Epidermal melanocyte (primary cell): ENCODE measurements around the gene SEMA5B.

Experiments used
- DNase-seq: peaks from one replicate; pipeline ENCODE4 v3.0.0; 2011; ENCODE audit warnings: low spot score; ENCODE audit not compliant: insufficient read length

The SEMA5B gene

GRCh38 chr3:123026565-123027291, 835 bp downstream of the SEMA5B start:
- DNase-seq, result no peak

- DNase-seq, result no peak
Observed at GRCh38 chr3:123025642-123026521, 1.7 kb downstream of the SEMA5B start.

- no peak for DNase-seq
Observed at GRCh38 chr3:123024056-123024455, 3.5 kb downstream of the SEMA5B start.

GRCh38 chr3:123021996-123022510, 5.5 kb downstream of the SEMA5B start:
- DNase-seq, result no peak

- DNase-seq, result no peak
Observed at GRCh38 chr3:123021388-123021787, 6.2 kb downstream of the SEMA5B start.

GRCh38 chr3:123020709-123021108, 6.9 kb downstream of the SEMA5B start:
- no peak for DNase-seq

- DNase-seq, result no peak
Observed at GRCh38 chr3:123019591-123019990, 8.0 kb downstream of the SEMA5B start.

GRCh38 chr3:123019161-123019560, 8.4 kb downstream of the SEMA5B start:
- no peak for DNase-seq

GRCh38 chr3:123018683-123019082, 8.9 kb downstream of the SEMA5B start:
- DNase-seq, result no peak

GRCh38 chr3:123015596-123015995, 12.0 kb downstream of the SEMA5B start:
- no peak for DNase-seq

GRCh38 chr3:123013876-123014275, 13.7 kb downstream of the SEMA5B start:
- no peak for DNase-seq

GRCh38 chr3:123012652-123013051, 14.9 kb downstream of the SEMA5B start:
- DNase-seq, result no peak

GRCh38 chr3:123011447-123011846, 16.1 kb downstream of the SEMA5B start:
- DNase-seq, result no peak

- no peak for DNase-seq
Observed at GRCh38 chr3:123008840-123009239, 18.7 kb downstream of the SEMA5B start.

- DNase-seq, result no peak
Observed at GRCh38 chr3:123006609-123007008, 21.0 kb downstream of the SEMA5B start.

GRCh38 chr3:123005291-123005690, 22.3 kb downstream of the SEMA5B start:
- DNase-seq, result no peak

- no peak for DNase-seq
Observed at GRCh38 chr3:123004201-123004918, 23.2 kb downstream of the SEMA5B start.

- no peak for DNase-seq
Observed at GRCh38 chr3:123002749-123003497, 24.6 kb downstream of the SEMA5B start.

GRCh38 chr3:123002100-123002748, 25.3 kb downstream of the SEMA5B start:
- DNase-seq, result no peak

- DNase-seq, result no peak
Observed at GRCh38 chr3:122998856-122999255, 28.7 kb downstream of the SEMA5B start.
